ENCODE data around the gene C5orf15.

C5orf15 gene

GRCh38 chr5:133921069-133921468, 47.4 kb downstream of the C5orf15 start:
- no peak for DNase-seq (ENCODE audit: low read depth in 1 of 2, low spot score in 1 of 2)
- Histone ChIP-seq H3K27me3 (ENCODE audit: insufficient read depth, poor library complexity, severe bottlenecking) (no peaks in the 10 kb centered on the region), H3K4me3 (replicated peaks; ENCODE audit: insufficient read depth, low read length) (no peak overlapping the region), H3K27ac (replicated peaks) (no peak overlapping the region)
- no peak for TF ChIP-seq SPI1 (IDR thresholded peaks at IDR 0.05; ENCODE audit: borderline replicate concordance, low read depth)
- TF ChIP-seq REST (IDR thresholded peaks at IDR 0.05; ENCODE audit: insufficient replicate concordance, low read depth) = no peak
- TF ChIP-seq CTCF (IDR thresholded peaks at IDR 0.05; ENCODE audit: insufficient read depth, low read length) = no peak
- TF ChIP-seq POLR2AphosphoS5 (IDR thresholded peaks at IDR 0.05; ENCODE audit: low read depth) = no peak
- no peak for TF ChIP-seq GABPA (IDR thresholded peaks at IDR 0.05; ENCODE audit: low read depth)

- H3K4me3 ChIP-seq (replicated peaks; ENCODE audit: insufficient read depth, low read length) = no peak overlapping the region
- no peak for DNase-seq (ENCODE audit: low read depth in 1 of 2, low spot score in 1 of 2)
- no peaks in the 10 kb centered on the region for H3K27me3 ChIP-seq (ENCODE audit: insufficient read depth, poor library complexity, severe bottlenecking)
- no peak overlapping the region for H3K27ac ChIP-seq (replicated peaks)
- no peak for TF ChIP-seq POLR2AphosphoS5 (IDR thresholded peaks at IDR 0.05; ENCODE audit: low read depth)
- TF ChIP-seq SPI1 (IDR thresholded peaks at IDR 0.05; ENCODE audit: borderline replicate concordance, low read depth) = no peak
- no peak for TF ChIP-seq GABPA (IDR thresholded peaks at IDR 0.05; ENCODE audit: low read depth)
- no peak for TF ChIP-seq CTCF (IDR thresholded peaks at IDR 0.05; ENCODE audit: insufficient read depth, low read length)
- no peak for TF ChIP-seq REST (IDR thresholded peaks at IDR 0.05; ENCODE audit: insufficient replicate concordance, low read depth)
Measured at GRCh38 chr5:133919148-133920136, 49.0 kb downstream of the C5orf15 start.

GRCh38 chr5:133918731-133919130, 49.7 kb downstream of the C5orf15 start:
- Histone ChIP-seq H3K27me3 (ENCODE audit: insufficient read depth, poor library complexity, severe bottlenecking) (no peaks in the 10 kb centered on the region), H3K4me3 (replicated peaks; ENCODE audit: insufficient read depth, low read length) (no peak overlapping the region), H3K27ac (replicated peaks) (no peak overlapping the region)
- TF ChIP-seq SPI1 (IDR thresholded peaks at IDR 0.05; ENCODE audit: borderline replicate concordance, low read depth) (no peak), REST (IDR thresholded peaks at IDR 0.05; ENCODE audit: insufficient replicate concordance, low read depth) (no peak), GABPA (IDR thresholded peaks at IDR 0.05; ENCODE audit: low read depth) (no peak), POLR2AphosphoS5 (IDR thresholded peaks at IDR 0.05; ENCODE audit: low read depth) (no peak), CTCF (IDR thresholded peaks at IDR 0.05; ENCODE audit: insufficient read depth, low read length) (no peak)
- DNase-seq (ENCODE audit: low read depth in 1 of 2, low spot score in 1 of 2) = no peak

All from HL-60 (cell line).